ENCODE data around the gene APOL6.

- TF ChIP-seq POLR2A (IDR thresholded peaks at IDR 0.05) (no peak), CTCF (IDR thresholded peaks at IDR 0.05) (no peak), EP300 (IDR thresholded peaks at IDR 0.05) (no peak)
Observed at GRCh38 chr22:35611891-35612576, 36.2 kb upstream of the APOL6 start.
